ENCODE measurements around the gene TTLL12.

GRCh38 chr22:43198126-43198525 lies 11.2 kb upstream of the TTLL12 start:
- TF ChIP-seq, protein P1, sequence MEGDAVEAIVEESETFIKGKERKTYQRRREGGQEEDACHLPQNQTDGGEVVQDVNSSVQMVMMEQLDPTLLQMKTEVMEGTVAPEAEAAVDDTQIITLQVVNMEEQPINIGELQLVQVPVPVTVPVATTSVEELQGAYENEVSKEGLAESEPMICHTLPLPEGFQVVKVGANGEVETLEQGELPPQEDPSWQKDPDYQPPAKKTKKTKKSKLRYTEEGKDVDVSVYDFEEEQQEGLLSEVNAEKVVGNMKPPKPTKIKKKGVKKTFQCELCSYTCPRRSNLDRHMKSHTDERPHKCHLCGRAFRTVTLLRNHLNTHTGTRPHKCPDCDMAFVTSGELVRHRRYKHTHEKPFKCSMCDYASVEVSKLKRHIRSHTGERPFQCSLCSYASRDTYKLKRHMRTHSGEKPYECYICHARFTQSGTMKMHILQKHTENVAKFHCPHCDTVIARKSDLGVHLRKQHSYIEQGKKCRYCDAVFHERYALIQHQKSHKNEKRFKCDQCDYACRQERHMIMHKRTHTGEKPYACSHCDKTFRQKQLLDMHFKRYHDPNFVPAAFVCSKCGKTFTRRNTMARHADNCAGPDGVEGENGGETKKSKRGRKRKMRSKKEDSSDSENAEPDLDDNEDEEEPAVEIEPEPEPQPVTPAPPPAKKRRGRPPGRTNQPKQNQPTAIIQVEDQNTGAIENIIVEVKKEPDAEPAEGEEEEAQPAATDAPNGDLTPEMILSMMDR (IDR thresholded peaks at IDR 0.05; ENCODE audit: insufficient read depth, low read depth, low read length) = no peak
- TF ChIP-seq EZH2 (IDR thresholded peaks at IDR 0.05; ENCODE audit: insufficient read depth, low read length) = no peak

All from astrocyte (in vitro differentiated cells and primary cell).